ENCODE measurements around the gene TMEM170B.

Gene TMEM170B

DNA sequence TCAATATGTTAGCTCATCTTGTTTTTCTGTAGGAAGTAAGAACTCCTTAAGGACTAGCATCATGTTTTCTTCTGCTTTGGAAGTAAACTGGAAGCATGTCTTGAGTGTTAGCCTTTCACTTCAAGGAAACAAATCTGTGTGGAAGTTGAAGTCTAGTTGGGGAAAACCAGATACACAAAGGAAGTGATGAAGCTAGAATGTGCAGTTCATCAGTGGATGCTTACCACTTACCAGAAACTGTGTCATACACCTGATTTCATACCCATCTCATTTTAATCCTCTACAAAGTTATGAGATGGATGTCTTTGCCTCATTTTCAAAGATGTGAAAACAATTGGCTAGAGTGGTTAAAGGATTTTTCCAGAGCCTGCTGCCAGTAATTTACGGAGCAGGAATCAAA, 75.8 kb downstream of the TMEM170B start:
- no peak overlapping the region for H3K4me3 ChIP-seq
- H3K4me1 ChIP-seq, result peaks cover 0 to 63% (median 24%) of the 10 kb centered on the region in 4 donors
- H3K36me3 ChIP-seq, result no peaks in the 10 kb centered on the region
- intact Hi-C loops (cut with DNase I; ENCODE audit: low total_unique reads), result no loop called here
- H3K27ac ChIP-seq, result no peak overlapping the region
- no peak for DNase-seq
- no peaks in the 10 kb centered on the region for H3K27me3 ChIP-seq
- TF ChIP-seq, protein P1, sequence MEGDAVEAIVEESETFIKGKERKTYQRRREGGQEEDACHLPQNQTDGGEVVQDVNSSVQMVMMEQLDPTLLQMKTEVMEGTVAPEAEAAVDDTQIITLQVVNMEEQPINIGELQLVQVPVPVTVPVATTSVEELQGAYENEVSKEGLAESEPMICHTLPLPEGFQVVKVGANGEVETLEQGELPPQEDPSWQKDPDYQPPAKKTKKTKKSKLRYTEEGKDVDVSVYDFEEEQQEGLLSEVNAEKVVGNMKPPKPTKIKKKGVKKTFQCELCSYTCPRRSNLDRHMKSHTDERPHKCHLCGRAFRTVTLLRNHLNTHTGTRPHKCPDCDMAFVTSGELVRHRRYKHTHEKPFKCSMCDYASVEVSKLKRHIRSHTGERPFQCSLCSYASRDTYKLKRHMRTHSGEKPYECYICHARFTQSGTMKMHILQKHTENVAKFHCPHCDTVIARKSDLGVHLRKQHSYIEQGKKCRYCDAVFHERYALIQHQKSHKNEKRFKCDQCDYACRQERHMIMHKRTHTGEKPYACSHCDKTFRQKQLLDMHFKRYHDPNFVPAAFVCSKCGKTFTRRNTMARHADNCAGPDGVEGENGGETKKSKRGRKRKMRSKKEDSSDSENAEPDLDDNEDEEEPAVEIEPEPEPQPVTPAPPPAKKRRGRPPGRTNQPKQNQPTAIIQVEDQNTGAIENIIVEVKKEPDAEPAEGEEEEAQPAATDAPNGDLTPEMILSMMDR (IDR thresholded peaks at IDR 0.05), result no peak
- no peaks in the 10 kb centered on the region for H3K9me3 ChIP-seq

DNA sequence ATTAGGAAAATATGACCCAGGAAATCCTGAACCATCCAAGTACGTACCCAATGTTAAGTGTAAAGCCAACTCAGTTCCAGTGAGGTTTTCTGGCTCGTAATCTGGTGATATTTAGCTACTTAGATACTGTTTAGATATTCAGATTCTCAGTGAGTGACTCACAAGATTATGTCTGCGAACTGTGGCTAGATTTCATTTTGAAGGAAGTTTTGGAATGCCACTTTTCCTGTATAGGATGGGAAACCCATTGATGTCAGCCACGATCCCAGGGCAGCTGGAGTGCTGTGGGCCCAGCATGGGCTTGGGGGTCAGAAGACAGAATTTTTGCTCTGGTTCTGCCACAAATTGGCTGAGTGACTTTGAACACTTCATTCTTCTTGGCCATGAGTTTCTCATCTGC, 76.3 kb downstream of the TMEM170B start:
- H3K27ac ChIP-seq, result no peak overlapping the region

DNA sequence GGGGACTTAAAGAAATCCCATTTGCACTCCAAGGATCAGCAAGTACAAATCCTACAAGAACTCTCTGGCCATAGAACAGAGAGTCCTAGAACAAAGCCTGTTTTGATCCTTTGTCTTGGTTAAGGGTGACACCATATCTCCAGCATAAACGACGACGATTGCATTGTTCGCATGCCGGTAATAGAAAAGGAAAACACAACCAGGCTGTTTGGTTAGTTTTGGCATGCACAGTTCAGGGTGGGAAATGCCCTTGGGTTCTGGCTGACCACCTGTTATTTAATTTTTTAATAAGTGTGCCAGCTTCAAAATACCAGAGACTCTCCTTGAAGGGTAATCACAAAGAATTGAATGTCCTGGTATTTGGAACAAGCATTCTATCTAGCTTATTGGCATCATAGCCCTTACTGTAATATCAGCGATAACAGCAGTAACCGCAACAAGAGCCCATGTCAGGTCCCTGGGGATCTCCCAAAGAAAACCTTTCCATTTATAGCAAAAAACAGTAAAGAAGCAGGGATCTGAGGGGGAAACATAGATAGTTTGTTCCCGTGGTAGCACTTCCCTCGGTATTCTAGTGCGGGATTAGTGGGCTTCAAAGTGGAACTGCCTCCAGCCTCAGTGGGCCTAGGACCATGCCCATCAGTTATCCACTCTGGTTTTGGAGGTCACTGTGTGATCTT, 77.1 kb downstream of the TMEM170B start:
- Histone ChIP-seq H3K27ac (no peak overlapping the region), H3K36me3 (no peaks in the 10 kb centered on the region), H3K4me1 (peaks cover 0 to 51% (median 17%) of the 10 kb centered on the region in 4 donors), H3K27me3 (no peaks in the 10 kb centered on the region), H3K4me3 (no peak overlapping the region), H3K9me3 (no peaks in the 10 kb centered on the region)
- intact Hi-C loops (cut with DNase I; ENCODE audit: low total_unique reads), result no loop called here
- TF ChIP-seq, protein P1 (IDR thresholded peaks at IDR 0.05), result no peak
- DNase-seq, result no peak

More for the DNA sequence above, 76.3 kb downstream of the TMEM170B start:
- intact Hi-C loops (cut with DNase I; ENCODE audit: low total_unique reads), result no loop called here
- H3K9me3 ChIP-seq, result no peaks in the 10 kb centered on the region
- no peak overlapping the region for H3K4me3 ChIP-seq
- H3K36me3 ChIP-seq, result no peaks in the 10 kb centered on the region
- no peak for DNase-seq
- TF ChIP-seq, protein P1 (IDR thresholded peaks at IDR 0.05), result no peak
- no peaks in the 10 kb centered on the region for H3K27me3 ChIP-seq
- H3K4me1 ChIP-seq, result peaks cover 0 to 59% (median 24%) of the 10 kb centered on the region in 4 donors

DNA sequence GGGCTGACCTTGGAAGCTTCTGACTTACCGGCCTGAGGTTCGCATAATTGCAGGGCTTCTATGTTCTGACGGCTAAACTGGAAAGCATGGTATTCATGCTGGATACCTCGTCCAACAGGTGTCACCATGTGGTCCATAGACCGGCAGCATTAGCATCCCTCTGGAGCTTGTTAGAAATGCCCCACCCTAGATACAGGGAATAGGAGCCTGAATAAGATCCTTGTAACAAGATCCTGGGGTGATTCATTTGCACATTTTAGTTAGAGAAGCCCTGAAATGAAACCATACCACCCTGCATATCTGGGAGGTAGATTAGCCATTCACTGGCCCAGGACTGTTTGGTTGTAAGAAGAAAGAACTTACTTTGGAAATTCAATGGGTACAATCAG, 77.7 kb downstream of the TMEM170B start:
- Histone ChIP-seq H3K27me3 (no peaks in the 10 kb centered on the region), H3K4me1 (peaks cover 0 to 46% (median 14%) of the 10 kb centered on the region in 4 donors), H3K36me3 (no peaks in the 10 kb centered on the region), H3K27ac (no peak overlapping the region), H3K4me3 (no peak overlapping the region), H3K9me3 (no peaks in the 10 kb centered on the region)
- intact Hi-C loops (cut with DNase I; ENCODE audit: low total_unique reads), result no loop called here
- DNase-seq, result no peak
- TF ChIP-seq, protein P1 (IDR thresholded peaks at IDR 0.05), result no peak

DNA sequence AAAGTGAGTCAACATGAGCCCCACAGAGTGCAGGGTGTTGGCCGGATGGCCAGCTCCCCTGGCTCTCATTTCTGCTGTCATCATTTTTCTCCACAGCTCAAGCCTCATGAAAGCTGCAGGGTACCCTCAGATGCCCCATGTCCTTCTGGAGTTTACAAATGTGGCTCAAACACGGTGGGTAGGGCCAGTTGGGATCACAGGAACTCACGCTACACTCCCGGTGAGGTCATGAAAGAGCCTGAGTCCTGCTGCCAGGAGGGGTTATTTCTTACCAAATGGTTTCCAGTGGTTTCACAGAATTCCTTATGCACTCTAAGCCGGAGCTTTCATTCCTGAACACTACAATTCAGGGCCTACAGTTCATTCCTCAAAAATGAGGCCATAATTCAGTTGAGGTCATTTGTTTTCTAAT, 78.7 kb downstream of the TMEM170B start:
- Histone ChIP-seq H3K9me3 (no peaks in the 10 kb centered on the region), H3K36me3 (no peaks in the 10 kb centered on the region), H3K4me1 (peaks cover 0 to 41% (median 14%) of the 10 kb centered on the region in 4 donors), H3K4me3 (no peak overlapping the region), H3K27me3 (no peaks in the 10 kb centered on the region), H3K27ac (peak overlapping the region; percentile 26 to 33)
- no peak for DNase-seq
- TF ChIP-seq, protein P1 (IDR thresholded peaks at IDR 0.05), result no peak
- intact Hi-C loops (cut with DNase I; ENCODE audit: low total_unique reads), result no loop called here

Data from tibial artery (tissue), 4 donors.